GM15510 (cell line): ENCODE results near the gene TMEM132D.

Experiments used
- POLR2A ChIP-seq: IDR thresholded peaks from 3 replicates; pipeline ENCODE4 v1.6.1; 2011; ENCODE audit warnings: borderline replicate concordance; ENCODE audit not compliant: insufficient read length; ENCODE audit errors: extremely low read depth

Gene TMEM132D

GRCh38 chr12:129200576-129200975 is 703.2 kb downstream of the TMEM132D start:
- TF ChIP-seq POLR2A, result no peak

DNA sequence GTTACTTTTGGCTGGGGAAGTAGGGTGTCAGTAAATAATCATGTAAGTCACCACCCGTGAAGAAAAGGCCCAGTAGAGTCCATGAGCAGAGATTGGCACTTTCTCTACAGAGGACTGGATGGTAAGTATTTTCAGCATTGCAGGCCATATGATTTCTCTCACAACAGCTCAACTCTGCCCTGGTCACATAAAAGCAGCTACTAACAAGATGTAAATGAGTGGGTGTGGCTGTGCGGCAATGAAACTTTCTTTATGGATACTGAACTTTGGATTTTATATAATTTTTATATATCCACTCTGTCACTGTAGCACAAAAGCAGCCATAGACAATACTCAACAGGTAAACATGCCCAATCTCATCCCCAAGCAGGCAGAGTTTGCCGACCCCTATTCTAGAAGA is 706.9 kb downstream of the TMEM132D start:
- no peak for TF ChIP-seq POLR2A

- no peak for TF ChIP-seq POLR2A
These were observed 708.7 kb downstream of the TMEM132D start for GRCh38 chr12:129195081-129195480.

- no peak for TF ChIP-seq POLR2A
These were observed 710.5 kb downstream of the TMEM132D start for GRCh38 chr12:129193263-129193871.

- no peak for TF ChIP-seq POLR2A
These were observed 713.0 kb downstream of the TMEM132D start for GRCh38 chr12:129190827-129191226.

- no peak for TF ChIP-seq POLR2A
These were observed 716.9 kb downstream of the TMEM132D start for GRCh38 chr12:129186952-129187351.

- TF ChIP-seq POLR2A, result no peak
These were observed 718.0 kb downstream of the TMEM132D start for GRCh38 chr12:129185855-129186254.

DNA sequence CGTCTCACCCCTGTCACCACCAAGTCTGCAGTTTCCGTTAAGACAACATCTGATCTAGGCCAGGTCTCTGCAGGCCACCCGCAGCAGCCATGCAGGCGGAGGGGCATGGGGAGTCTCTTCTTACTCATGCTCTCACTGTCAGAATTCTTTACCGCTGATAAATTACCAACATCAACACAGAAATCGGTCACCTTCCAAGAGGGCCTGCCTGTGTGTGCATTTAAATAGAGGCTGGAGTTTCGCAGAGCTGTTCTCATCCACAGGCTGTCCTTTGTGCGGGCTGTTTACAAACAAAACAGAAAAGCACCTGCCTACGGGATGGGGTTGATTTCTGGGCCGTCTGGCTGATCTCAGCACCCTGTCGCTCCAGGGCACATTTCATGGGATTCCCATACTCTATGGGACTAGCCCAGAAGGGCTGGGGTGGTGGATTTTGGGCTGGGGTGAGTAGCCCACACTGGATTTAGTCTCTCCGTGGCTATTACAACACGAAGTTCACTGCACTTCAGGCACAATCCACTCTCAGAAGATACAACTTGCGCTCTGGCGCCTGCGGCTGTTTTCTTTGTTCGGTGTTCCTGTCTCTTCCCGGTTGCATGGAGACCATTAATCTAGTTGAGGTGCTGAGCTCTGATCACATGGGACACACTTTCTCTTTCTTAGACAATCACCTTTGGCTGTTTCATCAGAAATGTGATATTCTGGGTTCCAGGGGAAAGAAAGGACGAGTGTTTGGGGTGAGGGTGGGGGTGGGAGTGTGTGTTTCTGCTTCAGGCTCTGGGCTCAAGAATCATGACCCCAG is 719.5 kb downstream of the TMEM132D start:
- no peak for TF ChIP-seq POLR2A

DNA sequence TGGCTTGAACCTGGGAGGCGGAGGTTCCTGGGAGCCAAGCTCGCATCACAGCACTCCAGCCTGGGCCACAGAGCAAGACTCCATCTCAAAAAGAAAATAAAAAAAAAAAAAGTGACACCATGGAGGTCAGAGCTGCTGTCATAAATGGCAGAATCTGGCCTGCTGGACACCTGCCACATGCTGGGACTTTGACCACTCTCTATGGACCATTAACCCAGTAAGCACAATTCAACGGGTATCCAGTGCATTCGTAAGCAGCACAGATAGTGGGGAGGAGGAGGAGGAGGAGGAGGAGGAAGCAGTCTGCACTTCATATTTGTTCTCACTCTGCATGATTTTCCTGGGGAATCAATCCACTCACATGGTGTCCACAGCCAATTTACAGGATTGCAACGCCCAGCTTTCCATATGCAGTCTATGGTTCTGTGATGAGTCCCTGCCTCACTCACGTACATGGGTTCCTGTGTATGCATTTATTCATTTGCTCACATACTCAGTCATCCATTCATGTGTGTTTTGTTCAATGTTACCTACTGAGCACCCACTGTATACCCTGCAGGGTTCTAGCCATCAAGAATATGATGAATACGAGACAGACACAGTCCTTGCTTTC is 723.8 kb downstream of the TMEM132D start:
- no peak for TF ChIP-seq POLR2A

DNA sequence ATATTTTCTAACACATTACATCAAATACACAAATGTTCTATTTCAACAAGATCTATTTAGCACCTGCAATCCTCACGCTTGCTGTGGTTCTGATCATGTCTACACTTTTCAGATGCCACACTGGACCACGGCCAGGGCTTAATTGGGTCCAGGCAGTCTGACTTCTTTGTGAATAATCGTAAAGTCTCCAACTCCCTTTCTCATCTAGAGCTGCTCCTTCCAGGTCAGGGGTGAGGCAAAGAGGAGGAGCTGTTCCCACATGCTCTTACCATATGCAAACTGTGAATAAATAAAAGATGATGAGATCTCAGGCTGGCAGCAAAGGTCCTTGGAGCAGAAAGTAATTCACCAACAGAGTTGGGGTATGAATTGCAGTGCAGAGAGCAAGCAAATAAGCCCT is 733.9 kb downstream of the TMEM132D start:
- no peak for TF ChIP-seq POLR2A

GRCh38 chr12:129163861-129164260 is 740.0 kb downstream of the TMEM132D start:
- TF ChIP-seq POLR2A, result no peak

DNA sequence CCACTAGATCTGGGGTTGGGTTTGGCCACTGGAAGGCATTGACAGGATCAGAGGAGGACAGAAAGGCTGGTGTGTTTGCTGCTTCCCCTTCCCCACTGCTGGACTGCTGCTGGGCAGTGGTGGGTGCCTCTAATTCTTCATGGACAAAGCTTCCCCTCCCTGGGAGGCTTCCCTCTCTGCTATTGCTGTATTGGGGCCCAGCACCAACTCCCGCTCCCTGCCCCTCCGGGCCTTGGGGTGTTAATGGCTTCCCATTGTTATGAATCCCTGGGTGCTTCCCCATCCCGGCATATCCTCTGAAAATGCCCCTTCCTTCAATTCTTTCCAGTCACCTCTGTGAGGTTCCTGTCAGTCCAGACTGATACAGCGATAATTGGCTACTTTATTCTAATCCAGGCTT is 740.4 kb downstream of the TMEM132D start:
- no peak for TF ChIP-seq POLR2A

DNA sequence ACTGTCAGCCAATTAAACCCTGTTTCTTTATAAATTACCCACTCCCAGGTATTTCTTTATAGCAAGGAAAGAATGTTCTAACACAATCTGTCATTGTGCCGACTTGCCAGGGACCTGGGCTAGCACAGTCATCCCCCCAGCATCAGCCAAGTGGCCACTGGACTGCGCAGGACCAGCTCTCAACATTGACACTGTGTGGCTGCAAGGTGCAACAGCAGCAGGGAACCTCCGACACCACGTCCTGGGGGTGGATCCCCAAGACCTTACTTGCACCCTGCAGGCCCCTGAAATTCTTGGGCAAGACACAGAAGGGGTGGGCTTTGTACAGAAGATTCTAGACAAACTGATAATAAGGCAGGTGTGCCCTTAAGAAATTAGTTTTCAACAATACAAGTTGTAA is 741.0 kb downstream of the TMEM132D start:
- TF ChIP-seq POLR2A, result no peak

DNA sequence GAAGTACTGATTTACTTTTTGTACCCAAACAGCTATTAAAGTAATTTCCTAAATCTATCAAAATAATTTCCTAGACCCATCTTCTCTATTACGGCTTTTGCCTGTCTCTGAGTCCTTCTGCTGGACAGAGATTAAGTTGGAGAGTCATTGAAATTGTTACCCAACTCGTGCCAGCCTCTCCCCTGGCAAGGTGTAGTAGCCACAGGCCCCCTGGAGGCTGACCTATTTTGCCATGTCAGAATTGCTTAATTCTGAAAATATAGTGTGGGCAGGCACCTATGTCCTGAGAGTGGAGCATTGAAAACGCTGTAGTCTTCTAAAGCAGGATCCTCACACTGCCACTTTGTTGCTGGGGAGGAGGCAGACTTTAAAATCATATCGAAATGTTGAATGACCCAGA is 742.3 kb downstream of the TMEM132D start:
- TF ChIP-seq POLR2A, result no peak

DNA sequence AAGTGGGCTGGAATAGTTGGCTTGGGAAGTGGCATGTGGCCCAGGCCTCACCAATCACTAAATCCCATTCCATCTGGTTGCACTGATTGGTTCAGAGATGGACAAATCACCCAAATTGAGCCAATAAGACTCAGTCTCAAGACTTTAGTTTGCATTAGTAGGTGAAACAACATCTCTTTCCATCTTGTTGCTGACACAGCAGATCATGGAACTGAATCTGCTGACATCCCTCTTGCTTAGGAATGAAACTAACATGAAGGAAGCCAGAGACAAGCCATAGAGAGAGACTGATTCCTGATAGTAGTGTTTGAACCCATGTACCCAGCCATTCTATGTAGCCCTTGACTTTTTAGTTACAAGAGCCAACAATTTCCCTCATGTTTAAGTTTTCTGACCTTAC is 743.5 kb downstream of the TMEM132D start:
- TF ChIP-seq POLR2A, result no peak

DNA sequence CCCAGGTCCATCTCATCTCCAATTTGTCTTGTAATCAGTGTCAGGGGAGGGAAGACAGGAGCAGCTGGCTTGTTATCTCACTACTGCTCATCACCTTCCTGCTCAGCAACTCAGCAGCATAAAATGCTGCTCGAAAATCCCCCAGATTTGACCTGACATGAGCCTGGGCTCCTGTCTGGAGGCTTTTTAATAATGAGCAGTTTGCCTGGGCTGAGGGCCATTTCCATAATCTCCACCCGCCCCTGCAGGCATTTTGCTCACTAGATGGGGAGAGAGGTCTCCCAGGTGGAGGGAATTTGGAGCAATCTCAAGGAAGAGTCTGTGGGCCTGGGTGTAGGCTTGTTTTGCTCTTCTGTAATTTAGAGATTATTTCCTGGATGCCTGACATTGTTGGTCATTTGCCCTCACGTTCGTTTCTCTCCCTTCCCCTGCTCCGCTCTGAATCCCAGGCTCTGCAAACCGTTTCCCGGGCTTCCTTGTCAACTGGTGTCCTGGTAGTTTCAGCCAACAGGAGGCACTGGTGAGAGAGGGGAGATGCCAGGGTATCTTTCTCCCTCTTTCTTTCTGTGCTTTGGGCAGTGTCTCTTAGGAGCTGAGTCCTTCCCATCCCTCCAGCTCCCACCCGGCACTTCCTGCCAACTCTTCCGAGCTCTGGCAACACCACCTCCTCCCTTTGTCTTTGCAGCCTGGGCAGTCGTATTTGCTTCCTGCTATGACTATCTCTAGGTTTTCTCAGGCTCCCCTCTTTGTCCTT is 751.3 kb downstream of the TMEM132D start:
- TF ChIP-seq POLR2A, result no peak

- no peak for TF ChIP-seq POLR2A
These were observed 753.1 kb downstream of the TMEM132D start for GRCh38 chr12:129150721-129151120.
